ENCODE data around the gene GFER. TPM values are rescaled to one million over a fixed set of nuclear protein-coding genes. Genes with fewer than 3 reads are reported as not detected.

The GFER gene
- total RNA-seq, 1 experiment from 2014 or later, result 26.2 TPM

DNA sequence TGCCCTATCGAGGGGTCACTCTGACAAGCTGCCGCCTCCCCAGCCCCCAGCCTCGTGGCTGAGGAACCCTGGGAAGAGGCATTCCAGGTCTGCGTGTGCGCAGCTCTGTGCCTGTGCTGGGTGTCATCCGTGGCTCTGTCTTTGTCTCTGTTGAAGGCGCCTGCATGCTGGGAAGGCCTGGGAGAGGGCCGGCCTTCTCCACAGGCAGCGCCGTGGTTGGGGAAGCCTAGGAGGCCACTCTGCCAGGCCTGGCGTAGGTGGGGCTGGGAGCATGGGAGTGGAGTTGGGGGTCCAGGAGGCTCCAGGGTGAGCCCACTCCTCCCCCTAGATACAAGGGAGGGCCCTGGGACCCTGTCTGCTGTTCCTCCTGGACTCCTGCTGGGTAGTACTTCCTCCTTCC lies 46.0 kb downstream of the GFER start:
- TF ChIP-seq, protein P1, sequence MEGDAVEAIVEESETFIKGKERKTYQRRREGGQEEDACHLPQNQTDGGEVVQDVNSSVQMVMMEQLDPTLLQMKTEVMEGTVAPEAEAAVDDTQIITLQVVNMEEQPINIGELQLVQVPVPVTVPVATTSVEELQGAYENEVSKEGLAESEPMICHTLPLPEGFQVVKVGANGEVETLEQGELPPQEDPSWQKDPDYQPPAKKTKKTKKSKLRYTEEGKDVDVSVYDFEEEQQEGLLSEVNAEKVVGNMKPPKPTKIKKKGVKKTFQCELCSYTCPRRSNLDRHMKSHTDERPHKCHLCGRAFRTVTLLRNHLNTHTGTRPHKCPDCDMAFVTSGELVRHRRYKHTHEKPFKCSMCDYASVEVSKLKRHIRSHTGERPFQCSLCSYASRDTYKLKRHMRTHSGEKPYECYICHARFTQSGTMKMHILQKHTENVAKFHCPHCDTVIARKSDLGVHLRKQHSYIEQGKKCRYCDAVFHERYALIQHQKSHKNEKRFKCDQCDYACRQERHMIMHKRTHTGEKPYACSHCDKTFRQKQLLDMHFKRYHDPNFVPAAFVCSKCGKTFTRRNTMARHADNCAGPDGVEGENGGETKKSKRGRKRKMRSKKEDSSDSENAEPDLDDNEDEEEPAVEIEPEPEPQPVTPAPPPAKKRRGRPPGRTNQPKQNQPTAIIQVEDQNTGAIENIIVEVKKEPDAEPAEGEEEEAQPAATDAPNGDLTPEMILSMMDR (conservative IDR thresholded peaks at IDR 0.05; ENCODE audit: low read depth, low read length), result no peak
- no peak for TF ChIP-seq EZH2 (IDR thresholded peaks at IDR 0.05; ENCODE audit: borderline replicate concordance, low read depth, low read length, poor library complexity, severe bottlenecking)
- no peak for DNase-seq (ENCODE audit: low spot score)
- ChIA-PET CTCF (no interaction called here), POLR2A (ENCODE audit: low non-redundant PET) (no interaction called here)
- no peak overlapping the region for H3K27ac ChIP-seq (ENCODE audit: low read depth, low read length, poor library complexity, severe bottlenecking)
- no TSS peak for BruUV-seq (replicated peaks)
- H3K4me1 ChIP-seq (ENCODE audit: insufficient read depth, low read length, poor library complexity, severe bottlenecking), result peaks cover 22% of the 10 kb centered on the region
- intact Hi-C loops (cut with micrococcal nuclease; ENCODE audit: unreplicated experiment), result no loop called here
- H3K9me3 ChIP-seq (ENCODE audit: low read depth, low read length, poor library complexity, severe bottlenecking), result no peaks in the 10 kb centered on the region
- H3K36me3 ChIP-seq (ENCODE audit: insufficient read depth, low read length, poor library complexity, severe bottlenecking), result no peaks in the 10 kb centered on the region
- H3K27me3 ChIP-seq (replicated peaks; ENCODE audit: insufficient read depth, low read depth, low read length, poor library complexity), result no peaks in the 10 kb centered on the region
- no peak overlapping the region for H3K4me3 ChIP-seq (ENCODE audit: low read depth, low read length, poor library complexity, severe bottlenecking)

DNA sequence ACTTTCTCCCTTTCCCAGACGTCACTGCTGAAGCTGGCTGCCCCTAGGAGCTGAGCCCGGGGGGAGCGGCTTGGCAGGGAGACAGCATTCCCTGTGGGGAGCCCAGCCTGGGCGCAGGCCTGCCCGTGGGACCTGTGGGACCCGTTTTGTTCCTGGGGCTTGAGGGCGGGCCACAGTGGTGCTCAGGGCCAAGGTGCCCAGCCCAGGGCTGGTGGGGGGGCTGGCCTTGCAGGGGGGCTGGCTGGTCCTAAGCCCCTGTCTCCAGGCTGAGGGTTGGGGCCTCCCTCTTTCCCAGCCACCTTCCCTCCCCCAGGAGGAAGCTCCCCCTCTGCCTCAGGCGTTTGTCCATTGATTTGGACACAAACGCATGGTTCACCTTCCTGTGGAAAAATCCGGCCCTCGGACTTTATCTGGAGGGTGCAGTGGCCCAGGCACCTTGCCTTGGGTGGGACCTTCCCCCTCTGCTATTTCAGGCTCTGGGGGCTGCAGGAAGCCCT lies 47.1 kb downstream of the GFER start:
- Histone ChIP-seq H3K27ac (ENCODE audit: low read depth, low read length, poor library complexity, severe bottlenecking) (peak overlapping the region; percentile 45), H3K36me3 (ENCODE audit: insufficient read depth, low read length, poor library complexity, severe bottlenecking) (peaks cover under 1% of the 10 kb centered on the region), H3K4me1 (ENCODE audit: insufficient read depth, low read length, poor library complexity, severe bottlenecking) (peaks cover 30% of the 10 kb centered on the region), H3K27me3 (replicated peaks; ENCODE audit: insufficient read depth, low read depth, low read length, poor library complexity) (no peaks in the 10 kb centered on the region), H3K4me3 (ENCODE audit: low read depth, low read length, poor library complexity, severe bottlenecking) (no peak overlapping the region), H3K9me3 (ENCODE audit: low read depth, low read length, poor library complexity, severe bottlenecking) (no peaks in the 10 kb centered on the region)
- intact Hi-C loops (cut with micrococcal nuclease; ENCODE audit: unreplicated experiment), result no loop called here
- no TSS peak for BruUV-seq (replicated peaks)
- POLR2A ChIA-PET (ENCODE audit: low non-redundant PET), result interaction anchor here (0.7 kb wide), 1 partner anchor 1877 kb away, joined by 3 read pairs; no protein-coding TSS in a partner anchor
- TF ChIP-seq EZH2 (IDR thresholded peaks at IDR 0.05; ENCODE audit: borderline replicate concordance, low read depth, low read length, poor library complexity, severe bottlenecking), result no peak
- TF ChIP-seq, protein P1 (conservative IDR thresholded peaks at IDR 0.05; ENCODE audit: low read depth, low read length), result no peak
- DNase-seq (ENCODE audit: low spot score), result peak; percentile 54
- CTCF ChIA-PET, result no interaction called here

DNA sequence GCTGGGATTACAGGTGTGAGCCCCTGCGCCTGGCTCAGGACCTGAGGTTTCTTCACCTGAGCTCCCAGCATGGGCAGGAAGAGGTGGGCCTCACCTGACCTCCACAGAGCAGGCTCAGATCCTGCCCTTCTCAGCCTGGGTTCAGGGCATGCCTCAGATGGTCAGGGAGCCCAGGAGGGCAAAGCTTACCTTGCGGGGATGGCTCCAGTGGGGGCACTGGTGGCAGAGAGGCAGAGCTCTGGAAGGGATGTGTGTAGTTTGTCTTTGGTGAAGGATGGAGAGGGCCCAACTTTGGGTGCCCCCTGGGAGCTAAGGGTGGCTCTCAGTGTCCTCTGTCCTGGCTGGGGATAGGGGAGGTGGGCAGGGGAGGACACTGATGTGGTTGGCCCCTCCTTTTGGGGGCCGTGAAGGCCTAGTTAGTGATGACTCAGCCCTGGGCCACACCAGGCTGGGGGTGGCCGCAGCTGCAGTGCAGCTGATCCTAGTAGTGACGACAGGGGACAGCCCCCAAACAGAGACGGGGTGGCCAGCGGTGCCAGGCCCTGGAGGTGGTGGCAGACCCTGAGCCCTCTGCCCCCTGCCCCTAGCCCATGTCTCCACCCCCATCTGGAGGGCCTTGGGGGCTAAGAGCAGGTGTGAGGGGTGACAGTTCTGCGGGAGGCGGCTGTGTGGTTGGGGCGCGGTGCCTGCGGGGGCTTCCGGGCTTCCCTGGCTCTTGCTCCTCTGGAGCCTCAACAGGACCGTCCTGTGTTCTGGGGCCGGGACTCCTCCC lies 48.5 kb downstream of the GFER start:
- no TSS peak for BruUV-seq (replicated peaks)
- no peak for TF ChIP-seq EZH2 (IDR thresholded peaks at IDR 0.05; ENCODE audit: borderline replicate concordance, low read depth, low read length, poor library complexity, severe bottlenecking)
- TF ChIP-seq, protein P1 (conservative IDR thresholded peaks at IDR 0.05; ENCODE audit: low read depth, low read length), result no peak
- peaks cover 4% of the 10 kb centered on the region for H3K36me3 ChIP-seq (ENCODE audit: insufficient read depth, low read length, poor library complexity, severe bottlenecking)
- no peak overlapping the region for H3K4me3 ChIP-seq (ENCODE audit: low read depth, low read length, poor library complexity, severe bottlenecking)
- CTCF ChIA-PET, result interaction anchor here (0.6 kb wide), 1 partner anchor 519 kb away, joined by 7 read pairs; no protein-coding TSS in a partner anchor
- no peaks in the 10 kb centered on the region for H3K9me3 ChIP-seq (ENCODE audit: low read depth, low read length, poor library complexity, severe bottlenecking)
- peaks cover 28% of the 10 kb centered on the region for H3K4me1 ChIP-seq (ENCODE audit: insufficient read depth, low read length, poor library complexity, severe bottlenecking)
- POLR2A ChIA-PET (ENCODE audit: low non-redundant PET), result no interaction called here
- no peaks in the 10 kb centered on the region for H3K27me3 ChIP-seq (replicated peaks; ENCODE audit: insufficient read depth, low read depth, low read length, poor library complexity)
- intact Hi-C loops (cut with micrococcal nuclease; ENCODE audit: unreplicated experiment), result no loop called here
- DNase-seq (ENCODE audit: low spot score), result no peak
- no peak overlapping the region for H3K27ac ChIP-seq (ENCODE audit: low read depth, low read length, poor library complexity, severe bottlenecking)
